Measurements from ENCODE around the gene PPP4R4. TPM values are rescaled to one million over a fixed set of nuclear protein-coding genes. Genes with fewer than 3 reads are reported as not detected.

PPP4R4 gene
- total and polyA plus RNA-seq, 8 donors = 0.19 to 1.3 (median 0.66) TPM

DNA sequence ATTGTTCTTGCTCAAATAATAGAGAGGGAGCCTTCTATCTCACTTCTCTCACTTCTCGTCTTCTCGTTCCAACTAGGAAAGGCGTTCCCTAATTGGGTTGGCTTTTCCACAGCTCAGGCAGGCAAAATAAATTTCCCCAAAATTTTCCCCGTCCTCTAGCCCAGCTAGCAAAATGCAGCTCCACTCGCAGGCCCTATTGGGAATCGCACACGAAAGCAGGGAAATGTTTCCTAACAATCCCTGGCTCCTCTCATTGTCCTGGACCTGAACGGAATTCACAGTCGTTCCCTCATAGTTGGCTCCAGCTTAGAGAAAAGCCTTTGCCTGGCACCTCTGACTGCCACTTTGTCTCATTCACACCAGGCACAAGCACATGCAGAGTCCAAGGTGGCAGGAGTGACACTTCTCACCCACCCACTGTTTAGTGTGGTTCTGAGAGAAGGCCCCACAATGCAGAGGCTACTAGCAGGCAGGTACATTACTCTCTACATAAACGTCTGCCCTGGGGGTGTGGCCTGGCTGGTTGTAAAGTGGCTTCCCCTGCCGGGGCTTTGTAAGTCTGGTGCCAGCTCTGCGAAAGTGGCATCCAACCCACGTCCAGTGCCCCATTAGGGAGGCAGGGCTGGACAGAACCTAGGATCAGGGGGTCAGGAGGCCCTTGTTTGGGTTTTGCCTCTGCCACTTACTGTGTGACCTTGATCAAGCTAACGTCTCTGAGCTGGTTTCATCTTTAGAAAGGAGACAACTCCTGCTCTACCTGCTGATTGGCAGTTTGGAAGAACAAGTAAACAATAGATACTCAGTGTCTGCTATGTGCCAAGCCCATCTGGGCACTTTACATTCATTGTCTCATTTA lies 114.7 kb downstream of the PPP4R4 start:
- Histone ChIP-seq H3K36me3 (no peaks in the 10 kb centered on the region), H3K4me1 (peaks cover 0 to 4% (median 4%) of the 10 kb centered on the region in 3 donors), H3K27ac (no peak overlapping the region), H3K27me3 (no peaks in the 10 kb centered on the region), H3K4me3 (no peak overlapping the region), H3K9me3 (no peaks in the 10 kb centered on the region)
- intact Hi-C loops (cut with DNase I) = no loop called here
- 73% methylated on average over 14 of the region's 14 CpGs for WGBS, 2 donors
- TF ChIP-seq, protein P1, sequence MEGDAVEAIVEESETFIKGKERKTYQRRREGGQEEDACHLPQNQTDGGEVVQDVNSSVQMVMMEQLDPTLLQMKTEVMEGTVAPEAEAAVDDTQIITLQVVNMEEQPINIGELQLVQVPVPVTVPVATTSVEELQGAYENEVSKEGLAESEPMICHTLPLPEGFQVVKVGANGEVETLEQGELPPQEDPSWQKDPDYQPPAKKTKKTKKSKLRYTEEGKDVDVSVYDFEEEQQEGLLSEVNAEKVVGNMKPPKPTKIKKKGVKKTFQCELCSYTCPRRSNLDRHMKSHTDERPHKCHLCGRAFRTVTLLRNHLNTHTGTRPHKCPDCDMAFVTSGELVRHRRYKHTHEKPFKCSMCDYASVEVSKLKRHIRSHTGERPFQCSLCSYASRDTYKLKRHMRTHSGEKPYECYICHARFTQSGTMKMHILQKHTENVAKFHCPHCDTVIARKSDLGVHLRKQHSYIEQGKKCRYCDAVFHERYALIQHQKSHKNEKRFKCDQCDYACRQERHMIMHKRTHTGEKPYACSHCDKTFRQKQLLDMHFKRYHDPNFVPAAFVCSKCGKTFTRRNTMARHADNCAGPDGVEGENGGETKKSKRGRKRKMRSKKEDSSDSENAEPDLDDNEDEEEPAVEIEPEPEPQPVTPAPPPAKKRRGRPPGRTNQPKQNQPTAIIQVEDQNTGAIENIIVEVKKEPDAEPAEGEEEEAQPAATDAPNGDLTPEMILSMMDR (IDR thresholded peaks at IDR 0.05) = no peak
- FAIRE-seq (no peak), DNase-seq (no peak), ATAC-seq (no peak)

DNA sequence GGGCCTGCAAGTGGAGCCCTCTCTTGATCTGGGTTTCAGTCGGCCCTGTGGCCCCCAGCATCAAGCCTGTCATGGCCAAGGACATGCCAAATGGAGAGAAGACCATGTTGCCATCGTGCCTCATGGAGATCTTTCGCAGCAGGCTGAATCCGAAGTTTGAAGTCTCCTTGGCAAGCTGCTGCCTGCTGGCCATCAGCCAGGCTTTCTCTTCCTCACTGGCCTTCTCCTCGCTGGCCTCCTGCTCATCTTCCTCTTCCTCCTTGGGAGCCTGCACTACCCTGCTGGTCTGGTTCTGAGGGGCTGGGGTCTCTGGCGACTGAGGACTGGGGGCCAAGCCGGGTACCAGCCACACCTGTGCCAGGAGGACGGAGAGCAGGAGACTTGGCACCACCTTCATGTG lies 116.1 kb downstream of the PPP4R4 start:
- Histone ChIP-seq H3K4me1 (peaks cover 0 to 4% (median 4%) of the 10 kb centered on the region in 3 donors), H3K4me3 (no peak overlapping the region), H3K27me3 (no peaks in the 10 kb centered on the region), H3K27ac (no peak overlapping the region), H3K9me3 (no peaks in the 10 kb centered on the region), H3K36me3 (no peaks in the 10 kb centered on the region)
- TF ChIP-seq, protein P1 (IDR thresholded peaks at IDR 0.05) = no peak
- no peak for ATAC-seq
- no peak for FAIRE-seq
- DNase-seq = no peak
- intact Hi-C loops (cut with DNase I) = no loop called here
- 75 to 82% methylated on average over 8 of the region's 8 CpGs for WGBS, 2 donors

DNA sequence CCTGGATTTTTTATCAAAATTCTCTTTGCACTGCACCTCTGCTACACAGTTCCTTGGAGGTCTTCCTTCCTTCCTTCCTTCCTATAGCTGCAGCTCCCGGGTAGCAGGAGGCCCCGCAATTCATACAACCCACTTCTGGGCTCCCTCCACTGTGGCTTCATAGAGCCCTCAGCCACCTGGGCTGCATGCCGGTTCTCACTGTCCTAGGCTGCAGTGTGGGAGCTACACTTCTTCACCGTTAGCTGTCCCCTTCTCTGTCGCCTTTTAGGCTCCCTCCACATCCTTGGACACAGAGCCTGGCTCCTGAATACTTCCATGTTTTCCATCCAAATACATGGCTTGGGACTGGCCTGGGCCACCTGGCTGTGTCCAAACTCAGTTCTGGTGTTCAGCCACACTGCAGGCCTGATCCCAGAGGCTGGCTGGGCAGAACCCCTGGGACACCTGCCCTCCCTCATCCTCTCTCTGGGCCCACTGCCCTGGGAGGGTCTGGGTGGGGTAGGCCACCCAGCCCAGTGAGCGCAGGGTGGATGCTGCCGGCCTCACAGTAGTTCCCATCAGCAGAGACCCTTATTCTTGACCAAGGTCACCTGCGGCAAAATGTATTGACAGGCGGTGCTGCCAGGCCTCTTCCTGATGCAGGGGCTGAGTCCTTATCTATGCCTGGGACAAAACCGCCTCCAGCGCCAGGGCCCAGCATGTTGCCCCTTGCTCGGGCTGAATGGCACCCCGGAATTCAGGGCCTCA lies 117.2 kb downstream of the PPP4R4 start:
- intact Hi-C loops (cut with DNase I) = no loop called here
- no peak for FAIRE-seq

DNA sequence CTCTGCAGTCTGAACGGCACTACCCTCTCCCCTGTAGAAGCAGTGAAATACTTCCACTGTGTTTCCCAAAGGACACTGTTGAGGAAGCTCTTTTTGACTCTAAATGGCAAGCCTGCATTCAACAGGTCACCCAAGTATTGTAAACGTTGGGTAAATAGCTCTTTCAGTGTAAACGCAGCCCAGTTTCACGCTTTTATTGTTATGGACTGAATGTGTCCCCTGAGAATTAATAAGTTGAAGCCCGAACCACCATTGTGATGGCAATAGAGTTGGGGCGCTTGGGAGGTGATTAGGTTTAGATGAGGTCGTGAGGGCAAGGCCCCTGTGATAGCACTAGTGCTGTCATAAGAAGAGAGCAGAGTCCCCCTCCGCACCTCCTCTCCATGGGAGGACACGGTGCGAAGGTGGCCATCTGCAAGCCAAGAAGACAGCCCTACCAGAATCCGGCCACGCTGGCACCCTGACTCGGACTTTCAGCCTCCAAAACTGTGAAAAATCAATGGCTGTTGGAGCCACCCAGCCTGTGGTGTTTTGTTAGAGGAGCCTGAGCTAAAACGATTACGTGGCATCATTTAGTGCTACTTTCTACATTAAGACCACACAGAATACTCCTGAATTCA lies 117.9 kb downstream of the PPP4R4 start:
- WGBS, 2 donors = 86 to 90% methylated on average over 15 of the region's 15 CpGs
- Histone ChIP-seq H3K9me3 (no peaks in the 10 kb centered on the region), H3K4me3 (no peak overlapping the region), H3K4me1 (peaks cover 0 to 4% (median 4%) of the 10 kb centered on the region in 3 donors), H3K27me3 (no peaks in the 10 kb centered on the region), H3K27ac (no peak overlapping the region), H3K36me3 (no peaks in the 10 kb centered on the region)
- intact Hi-C loops (cut with DNase I) = no loop called here
- TF ChIP-seq, protein P1 (IDR thresholded peaks at IDR 0.05) = no peak
- FAIRE-seq = no peak
- DNase-seq = no peak
- ATAC-seq = no peak

More for the DNA sequence above, 117.2 kb downstream of the PPP4R4 start:
- DNase-seq = no peak
- 87 to 94% methylated on average over 13 of the region's 13 CpGs for WGBS, 2 donors
- no peak overlapping the region for H3K27ac ChIP-seq
- H3K36me3 ChIP-seq = no peaks in the 10 kb centered on the region
- no peaks in the 10 kb centered on the region for H3K27me3 ChIP-seq
- H3K4me1 ChIP-seq = peaks cover 0 to 4% (median 4%) of the 10 kb centered on the region in 3 donors
- no peak overlapping the region for H3K4me3 ChIP-seq
- ATAC-seq = no peak
- TF ChIP-seq, protein P1 (IDR thresholded peaks at IDR 0.05) = no peak
- no peaks in the 10 kb centered on the region for H3K9me3 ChIP-seq

All from pancreas (tissue), 10 donors.